GM21528 (cell line): ENCODE results near the gene OTUD7B.
A peak's percentile ranks its signal among the peaks of the same experiment; 100 is the strongest.
"Not testable (repeated sequence)": the region's sequence is repeated elsewhere in the genome, so short reads cannot be mapped to it uniquely, and the experiment has no call there.

Experiments used
- ATAC-seq: cut with Tn5 transposase; IDR thresholded peaks from one replicate; pipeline ENCODE4 v1.9.1; 2021; ENCODE audit warnings: mild to moderate bottlenecking, moderate library complexity; ENCODE audit not compliant: unreplicated experiment, low FRiP score

Gene OTUD7B

DNA sequence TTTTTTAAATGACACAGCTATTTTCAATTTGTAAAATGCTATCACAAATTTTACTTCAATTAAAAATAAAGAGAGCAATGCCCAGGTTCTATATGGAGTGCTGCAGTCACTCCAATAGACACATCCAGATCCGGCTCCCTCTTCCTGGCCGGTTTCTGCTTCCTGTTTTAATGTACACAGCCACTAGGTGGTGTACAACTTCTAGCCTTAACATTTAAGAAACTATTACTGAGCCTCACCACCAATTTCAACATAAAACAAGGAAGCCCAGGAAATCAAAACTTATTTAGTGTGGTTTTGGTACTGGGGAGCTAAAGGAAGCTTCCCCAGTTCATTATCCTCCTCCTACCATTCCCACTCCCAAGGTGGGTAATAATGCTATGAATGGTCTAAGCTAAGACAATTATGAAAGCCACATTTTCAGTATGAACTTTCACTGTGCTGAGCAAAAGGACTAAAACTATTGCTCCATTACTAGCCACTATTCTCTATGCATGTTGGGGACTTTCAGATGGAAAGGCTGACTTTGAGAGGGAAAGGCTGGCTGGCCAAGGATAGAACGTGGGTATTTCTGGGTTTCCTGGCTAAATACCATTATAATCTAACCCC, 48.4 kb downstream of the OTUD7B start:
- ATAC-seq, result no peak

DNA sequence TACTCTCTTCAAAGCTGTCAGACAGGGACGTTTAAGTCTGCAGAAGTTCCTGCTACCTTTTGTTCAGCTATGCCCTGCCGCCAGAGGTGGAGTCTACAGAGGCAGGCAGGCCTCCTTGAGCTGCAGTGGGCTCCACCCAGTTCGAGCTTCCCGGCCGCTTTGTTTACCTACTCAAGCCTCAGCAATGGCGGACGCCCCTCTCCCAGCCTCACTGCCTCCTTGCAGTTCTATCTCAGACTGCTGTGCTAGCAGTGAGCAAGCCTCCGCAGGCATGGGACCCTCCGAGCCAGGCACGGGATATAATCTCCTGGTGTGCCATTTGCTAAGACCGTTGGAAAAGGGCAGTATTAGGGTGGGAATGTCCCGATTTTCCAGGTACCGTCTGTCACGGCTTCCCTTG, 53.0 kb downstream of the OTUD7B start:
- ATAC-seq, result not testable (repeated sequence)

DNA sequence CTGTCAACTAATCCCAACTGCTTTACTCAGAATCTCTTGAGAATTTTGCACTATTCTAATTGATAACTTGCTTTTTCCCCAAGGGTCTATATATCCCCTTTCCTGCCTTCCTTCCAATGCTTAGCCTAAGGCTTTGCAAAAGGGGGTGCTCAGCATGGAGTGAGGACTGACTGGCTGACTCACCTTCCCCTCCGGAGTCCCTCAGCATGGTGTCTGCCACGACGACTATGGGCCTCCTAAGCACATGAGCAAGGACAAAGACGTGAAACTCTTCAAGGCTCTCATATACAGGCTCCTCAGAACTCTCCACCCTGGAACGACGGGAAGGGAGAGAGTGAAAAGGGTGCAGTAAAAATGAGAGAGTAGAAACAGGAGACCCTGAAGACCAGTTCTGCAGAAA, 60.6 kb downstream of the OTUD7B start:
- no peak for ATAC-seq

GRCh38 chr1:149945206-149945605, 65.3 kb downstream of the OTUD7B start:
- no peak for ATAC-seq

- no peak for ATAC-seq
Measured at GRCh38 chr1:149942885-149943284, 67.6 kb downstream of the OTUD7B start.

DNA sequence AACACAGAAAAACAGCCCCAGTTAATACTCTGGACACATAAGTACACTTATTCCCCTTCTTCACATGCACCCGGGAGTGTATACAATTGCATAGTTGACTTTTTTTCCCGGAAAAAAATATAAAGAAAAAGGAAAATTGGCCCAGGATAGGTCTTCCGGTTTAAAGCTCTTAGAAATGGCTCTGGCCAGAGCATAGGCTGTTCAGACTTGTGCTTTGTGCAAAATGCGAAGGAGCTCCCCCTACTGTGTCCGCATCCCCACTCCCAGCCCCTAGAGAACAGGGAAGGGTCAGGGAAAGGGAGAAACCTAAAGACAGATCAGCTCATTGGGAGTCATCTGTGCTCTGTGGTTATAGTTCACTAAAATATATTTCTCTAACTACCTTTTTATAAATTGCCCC, 68.3 kb downstream of the OTUD7B start:
- no peak for ATAC-seq

- no peak for ATAC-seq
Measured at GRCh38 chr1:149940427-149940826, 70.1 kb downstream of the OTUD7B start.

GRCh38 chr1:149938668-149939003, 71.9 kb downstream of the OTUD7B start:
- ATAC-seq, result not testable (repeated sequence)

DNA sequence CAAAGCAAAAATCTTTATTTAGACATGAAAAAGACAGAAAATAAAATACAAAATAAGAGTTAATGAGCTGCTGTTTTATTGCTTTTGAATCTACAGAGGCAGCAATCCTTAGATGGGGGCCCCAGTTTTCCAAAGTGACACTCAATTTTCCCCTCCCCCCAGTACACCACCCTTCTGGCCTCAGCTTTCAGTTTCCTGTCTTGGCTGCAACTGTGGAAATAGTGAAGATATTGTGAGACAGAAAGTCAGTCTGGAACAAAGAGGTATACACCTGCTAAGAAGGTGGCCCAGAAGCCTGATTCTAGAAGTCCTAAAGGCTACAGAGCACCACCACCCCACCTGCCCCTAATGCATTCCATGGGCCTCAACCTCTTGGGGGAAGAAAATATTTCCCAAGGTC, 72.8 kb downstream of the OTUD7B start:
- no peak for ATAC-seq

- ATAC-seq, result no peak
Measured at GRCh38 chr1:149936992-149937705, 73.4 kb downstream of the OTUD7B start.

DNA sequence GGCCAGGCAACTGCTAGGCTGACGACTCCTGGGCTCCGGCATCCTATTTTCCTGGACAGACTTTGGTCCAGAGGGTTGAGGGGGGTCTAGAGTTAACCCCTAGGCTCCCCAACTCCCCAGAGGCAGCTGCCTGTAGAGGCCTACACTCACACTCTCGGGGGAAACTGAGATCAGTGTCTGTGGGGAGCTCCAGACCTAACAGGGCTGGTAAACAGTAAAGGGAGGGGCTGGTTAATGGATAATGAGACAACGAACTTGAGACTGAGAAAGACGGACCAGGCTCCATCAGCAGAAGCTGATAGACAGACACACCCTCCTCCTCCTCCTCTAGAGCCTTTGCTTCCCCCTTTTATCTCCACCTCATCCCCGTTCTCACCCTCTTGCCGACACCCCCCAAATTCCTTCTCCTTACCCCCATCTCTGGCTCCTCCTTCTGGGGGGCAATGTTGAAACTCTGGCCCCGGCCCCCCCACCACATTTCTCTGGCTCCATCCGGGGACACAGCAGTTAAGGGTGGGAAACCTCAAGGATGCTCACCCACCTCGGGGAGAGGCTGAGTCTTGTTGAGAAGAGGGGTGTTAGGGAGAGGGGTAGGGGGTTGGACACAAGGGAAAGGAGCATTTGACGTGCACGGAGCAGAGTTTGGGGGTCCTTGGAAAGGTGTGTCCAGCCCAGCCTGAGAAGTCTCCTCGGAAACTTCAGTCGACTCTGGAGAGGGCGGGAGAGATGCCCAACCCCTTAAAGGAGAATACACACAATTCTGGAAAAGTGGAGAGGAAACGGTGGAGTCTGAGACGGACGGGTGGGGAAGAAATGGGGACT, 74.1 kb downstream of the OTUD7B start, which contains the start of gene MTMR11:
Gene MTMR11, minus strand, starts transcription at position 710 of the 822 bp plus-strand sequence. Its CDS starts 232 bp downstream, at position 478.
- no peak for ATAC-seq

DNA sequence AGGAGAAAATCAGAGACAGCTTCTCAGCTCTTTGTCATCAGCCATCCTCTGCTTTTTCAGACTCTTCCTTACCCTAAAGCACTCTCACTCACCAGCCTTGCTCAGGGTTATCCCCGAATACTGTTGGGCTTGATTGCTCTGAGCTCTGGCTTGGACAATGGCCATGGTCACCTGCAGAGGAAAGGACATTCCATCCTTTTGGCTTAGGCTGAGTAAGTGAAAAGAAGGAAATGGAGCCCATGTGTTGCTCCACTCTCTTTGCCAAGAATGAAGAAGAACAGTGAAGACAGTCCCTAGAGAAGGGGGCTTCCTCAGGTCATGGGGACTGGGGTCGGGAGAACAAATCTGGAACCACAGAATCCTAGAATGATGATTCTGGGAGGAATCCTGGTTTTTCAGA, 76.2 kb downstream of the OTUD7B start:
- ATAC-seq, result no peak

- no peak for ATAC-seq
Measured at GRCh38 chr1:149933208-149933607, 77.3 kb downstream of the OTUD7B start.

- no peak for ATAC-seq
Measured at GRCh38 chr1:149932474-149932873, 78.1 kb downstream of the OTUD7B start.

- ATAC-seq, result no peak
Measured at GRCh38 chr1:149931212-149931790, 79.2 kb downstream of the OTUD7B start.

DNA sequence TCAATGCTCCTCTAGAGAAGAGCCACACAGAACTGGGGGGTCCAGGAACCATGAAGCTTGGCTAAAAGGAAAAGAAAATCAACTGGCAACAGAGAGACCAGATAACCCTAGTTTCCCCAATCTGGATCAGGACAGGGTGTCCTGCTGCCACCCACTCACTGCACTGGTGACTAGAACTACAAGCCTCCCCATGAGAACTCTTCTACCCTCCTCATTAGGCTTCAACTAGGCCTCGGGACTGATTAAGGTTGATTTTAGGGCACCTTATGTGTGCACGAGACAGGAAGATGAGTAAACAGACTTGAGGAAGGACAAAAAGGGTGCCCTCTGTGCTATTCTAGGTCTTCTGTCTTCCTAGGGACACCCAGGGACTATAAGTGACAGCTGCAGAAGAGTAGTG, 80.7 kb downstream of the OTUD7B start:
- ATAC-seq, result no peak

GRCh38 chr1:149928401-149928724, 82.2 kb downstream of the OTUD7B start:
- no peak for ATAC-seq

- peak; percentile 90 for ATAC-seq
Measured at GRCh38 chr1:149927563-149928400, 82.7 kb downstream of the OTUD7B start, which contains the start of gene SF3B4. Gene SF3B4 (minus strand): TSS chr1:149927803. CDS start chr1:149927759, 44 bp downstream.

GRCh38 chr1:149927056-149927562, 83.4 kb downstream of the OTUD7B start:
- ATAC-seq, result no peak

DNA sequence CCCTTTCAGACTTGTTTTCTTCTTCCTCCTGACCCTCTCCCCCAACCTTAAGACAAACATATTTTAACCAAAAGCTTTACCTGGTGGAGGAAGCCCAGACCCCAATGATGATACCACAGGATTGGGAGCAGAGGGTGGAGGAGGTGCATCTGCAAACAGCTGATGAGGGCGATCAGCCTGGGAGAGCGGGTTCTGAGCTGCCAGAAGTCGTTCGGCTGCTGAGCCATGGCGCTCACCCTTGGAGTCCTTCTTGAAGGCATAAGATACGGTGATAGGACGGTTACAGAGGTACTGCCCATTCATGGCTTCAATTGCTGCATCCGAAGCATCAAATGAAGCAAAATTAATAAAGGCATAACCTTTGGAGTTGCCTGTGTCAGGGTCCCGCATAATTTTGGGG, 84.2 kb downstream of the OTUD7B start:
- ATAC-seq, result no peak
